ENCODE results near the gene KRT17.
"Not testable (repeated sequence)": the region's sequence is repeated elsewhere in the genome, so short reads cannot be mapped to it uniquely, and the experiment has no call there.

The KRT17 gene

GRCh38 chr17:41589301-41589700 lies 35.1 kb downstream of the KRT17 start:
- DNase-seq, result no peak

GRCh38 chr17:41588126-41588810 lies 36.1 kb downstream of the KRT17 start:
- DNase-seq, result no peak

GRCh38 chr17:41586863-41587495 lies 37.4 kb downstream of the KRT17 start, which contains the start of gene KRT14:
TSS of gene KRT14 (minus strand) at chr17:41586895. CDS start at chr17:41586834, 61 bp downstream.
- DNase-seq, result no peak

GRCh38 chr17:41585301-41586056 lies 38.9 kb downstream of the KRT17 start:
- no peak for DNase-seq

- not testable (repeated sequence) for DNase-seq
Observed at GRCh38 chr17:41584331-41584927, 39.9 kb downstream of the KRT17 start.

GRCh38 chr17:41583137-41584127 lies 40.9 kb downstream of the KRT17 start:
- no peak for DNase-seq

- DNase-seq, result not testable (repeated sequence)
Observed at GRCh38 chr17:41582061-41582968, 42.1 kb downstream of the KRT17 start.

- no peak for DNase-seq
Observed at GRCh38 chr17:41581366-41582060, 42.9 kb downstream of the KRT17 start.

GRCh38 chr17:41580687-41581365 lies 43.5 kb downstream of the KRT17 start:
- no peak for DNase-seq

GRCh38 chr17:41580244-41580575 lies 44.2 kb downstream of the KRT17 start:
- DNase-seq, result no peak

GRCh38 chr17:41579484-41580243 lies 44.7 kb downstream of the KRT17 start:
- DNase-seq, result peak; percentile 38

- no peak for DNase-seq
Observed at GRCh38 chr17:41578971-41579370, 45.4 kb downstream of the KRT17 start.

GRCh38 chr17:41578538-41578937 lies 45.8 kb downstream of the KRT17 start:
- DNase-seq, result no peak

GRCh38 chr17:41576740-41577139 lies 47.6 kb downstream of the KRT17 start:
- peak; percentile 30 for DNase-seq

- DNase-seq, result no peak
Observed at GRCh38 chr17:41575336-41575735, 49.0 kb downstream of the KRT17 start.

- DNase-seq, result no peak
Observed at GRCh38 chr17:41571561-41572434, 52.6 kb downstream of the KRT17 start, which contains the start of gene KRT9. TSS of gene KRT9 (minus strand) at chr17:41572059. CDS start at chr17:41571992, 67 bp downstream.
